HepG2 (cell line): ENCODE measurements around the gene NEDD4L.

Source experiments
- PATZ1 ChIP-seq: sonication (generic); formaldehyde crosslinking; IDR thresholded peaks from 2 replicates; pipeline ENCODE4 v1.4.0; 2020; ENCODE audit warnings: missing genetic modification reagents
- PHF8 ChIP-seq: sonication (generic); formaldehyde crosslinking; IDR thresholded peaks from 2 replicates; pipeline ENCODE4 v1.5.0; 2020; ENCODE audit warnings: missing genetic modification reagents
- POLR2A ChIP-seq, 2 experiments: IDR thresholded peaks; 2 replicates each; pipeline ENCODE4 v1.6.1; 2011; ENCODE audit warnings: low read depth in 2 of 2, low read length in 2 of 2, mild to moderate bottlenecking in 1 of 2, moderate library complexity in 1 of 2; ENCODE audit not compliant: insufficient read depth in 1 of 2
- POLR2AphosphoS5 ChIP-seq: IDR thresholded peaks from 2 replicates; pipeline ENCODE4 v1.6.1; 2012; ENCODE audit warnings: low read depth, low read length
- RFX5 ChIP-seq: IDR thresholded peaks from 2 replicates; pipeline ENCODE4 v1.6.1; 2011; ENCODE audit warnings: low read depth, low read length, improper control_type of control experiment
- SP4 ChIP-seq: sonication (generic); formaldehyde crosslinking; IDR thresholded peaks from 2 replicates; pipeline ENCODE4 v1.8.1; 2023; ENCODE audit warnings: mild to moderate bottlenecking, missing genetic modification reagents

DNA sequence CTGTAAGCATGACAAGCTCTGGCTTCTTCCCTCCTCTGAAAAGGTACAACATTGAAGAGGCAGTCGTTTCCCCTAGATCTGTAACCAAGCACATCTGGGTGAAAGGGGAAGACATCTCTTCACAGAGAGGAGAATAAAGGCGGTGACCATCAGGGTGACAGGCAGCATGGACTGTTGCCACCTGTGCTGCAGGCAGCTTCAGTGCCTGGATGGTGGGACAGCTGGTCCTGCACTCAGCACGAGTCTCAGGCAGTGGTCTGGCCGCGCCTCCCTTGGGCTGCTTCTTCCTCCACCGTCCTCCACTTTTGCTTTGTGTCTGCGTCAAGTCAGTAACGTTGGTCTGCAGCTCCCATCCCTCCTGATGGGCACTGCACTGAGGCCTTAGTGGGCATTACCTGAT, 264.4 kb downstream of the NEDD4L start:
- TF ChIP-seq RFX5, result no peak
- no peak for TF ChIP-seq POLR2AphosphoS5
- TF ChIP-seq PATZ1 (CRISPR knock-in tag), result no peak
- no peak for TF ChIP-seq PHF8 (CRISPR knock-in tag)
- TF ChIP-seq SP4 (CRISPR knock-in tag), result no peak
- TF ChIP-seq POLR2A (IDR thresholded peaks at IDR 0.05; ENCODE audit: insufficient read depth in 1 of 2, low read depth in 2 of 2, low read length in 2 of 2), result no peak
